Activated naive CD4-positive, alpha-beta T cell treated with anti-CD3 and anti-CD28 coated beads, Interleukin-2, amount 50 U/mL, for 16 hours (primary cell): ENCODE measurements around the gene OVOL2.
"Not testable (repeated sequence)": the region's sequence is repeated elsewhere in the genome, so short reads cannot be mapped to it uniquely, and the experiment has no call there.

Source experiments
- DNase-seq: peaks from one replicate; pipeline ENCODE4 v3.0.0-alpha.2; 2020

Gene OVOL2

GRCh38 chr20:18057101-18057993 is at the start of gene OVOL2:
Gene OVOL2, minus strand, starts transcription at chr20:18057916. Its CDS starts 282 bp downstream, at chr20:18057634.
- no peak for DNase-seq

GRCh38 chr20:18103497-18103896 is 45.8 kb upstream of the OVOL2 start:
- DNase-seq, result no peak

GRCh38 chr20:18101125-18101810 is 43.6 kb upstream of the OVOL2 start:
- no peak for DNase-seq

GRCh38 chr20:18100569-18100968 is 42.9 kb upstream of the OVOL2 start:
- DNase-seq, result not testable (repeated sequence)

GRCh38 chr20:18094191-18094590 is 36.5 kb upstream of the OVOL2 start:
- no peak for DNase-seq

- no peak for DNase-seq
Observed at GRCh38 chr20:18093388-18093787, 35.7 kb upstream of the OVOL2 start.

GRCh38 chr20:18092890-18093289 is 35.2 kb upstream of the OVOL2 start:
- no peak for DNase-seq

GRCh38 chr20:18091623-18092022 is 33.9 kb upstream of the OVOL2 start:
- DNase-seq, result no peak

GRCh38 chr20:18090477-18090876 is 32.8 kb upstream of the OVOL2 start:
- no peak for DNase-seq

GRCh38 chr20:18090044-18090443 is 32.3 kb upstream of the OVOL2 start:
- no peak for DNase-seq

GRCh38 chr20:18088841-18089240 is 31.1 kb upstream of the OVOL2 start:
- DNase-seq, result not testable (repeated sequence)

GRCh38 chr20:18088298-18088697 is 30.6 kb upstream of the OVOL2 start:
- not testable (repeated sequence) for DNase-seq

GRCh38 chr20:18087054-18087453 is 29.3 kb upstream of the OVOL2 start:
- no peak for DNase-seq

GRCh38 chr20:18080836-18081235 is 23.1 kb upstream of the OVOL2 start:
- not testable (repeated sequence) for DNase-seq

- DNase-seq, result no peak
Observed at GRCh38 chr20:18079756-18080353, 22.1 kb upstream of the OVOL2 start.

GRCh38 chr20:18077157-18077556 is 19.4 kb upstream of the OVOL2 start:
- DNase-seq, result no peak

GRCh38 chr20:18072532-18072931 is 14.8 kb upstream of the OVOL2 start:
- no peak for DNase-seq

- no peak for DNase-seq
Observed at GRCh38 chr20:18066421-18067333, 9.0 kb upstream of the OVOL2 start.

- DNase-seq, result no peak
Observed at GRCh38 chr20:18063676-18064075, 6.0 kb upstream of the OVOL2 start.

GRCh38 chr20:18059603-18060002 is 1.9 kb upstream of the OVOL2 start:
- DNase-seq, result no peak

- no peak for DNase-seq
Observed at GRCh38 chr20:18058661-18059467, 1.1 kb upstream of the OVOL2 start.

- no peak for DNase-seq
Observed at GRCh38 chr20:18057994-18058349, 256 bp upstream of the OVOL2 start.
